HepG2 (cell line): Measurements from ENCODE around the gene ABCD4. TPM values are rescaled to one million over a fixed set of nuclear protein-coding genes. Genes with fewer than 3 reads are reported as not detected.

ENCODE experiments used
- FOXO4 ChIP-seq: sonication (generic); formaldehyde crosslinking; conservative IDR thresholded peaks from 2 replicates; pipeline ENCODE4 v1.8.1; 2023; ENCODE audit warnings: missing genetic modification reagents
- HMGXB4 ChIP-seq, 2 experiments: sonication (generic) in 1 of 2; formaldehyde crosslinking in 1 of 2; IDR thresholded peaks; 2 replicates each; pipeline versions ENCODE4 v1.4.0 to v1.6.1; 2018 to 2020; ENCODE audit warnings: missing genetic modification reagents in 2 of 2, borderline replicate concordance in 1 of 2, low read depth in 1 of 2, mild to moderate bottlenecking in 1 of 2, missing biosample characterization in 1 of 2
- HNRNPUL1 ChIP-seq: fragments of 200-400 bp; formaldehyde crosslinking; IDR thresholded peaks from 2 replicates; pipeline ENCODE4 v1.6.1; 2017; ENCODE audit warnings: low read depth, mild to moderate bottlenecking, low read length, moderate library complexity
- KMT2A ChIP-seq: sonication (generic); formaldehyde crosslinking; IDR thresholded peaks from 2 replicates; pipeline ENCODE4 v1.4.0; 2020; ENCODE audit warnings: missing genetic modification reagents
- KMT2B ChIP-seq: IDR thresholded peaks from 2 replicates; pipeline ENCODE4 v1.6.1; 2016; ENCODE audit warnings: missing genetic modification reagents, missing compliant biosample characterization
- NFRKB ChIP-seq: fragments of 450-650 bp; IDR thresholded peaks from 2 replicates; pipeline ENCODE4 v1.6.1; 2017
- PCBP2 ChIP-seq: fragments of 200-400 bp; formaldehyde crosslinking; optimal IDR thresholded peaks from 2 replicates; pipeline ENCODE3; 2018; ENCODE audit warnings: low read length, low read depth; ENCODE audit not compliant: poor library complexity, severe bottlenecking
- POGZ ChIP-seq: sonication (generic); formaldehyde crosslinking; IDR thresholded peaks from 2 replicates; pipeline ENCODE4 v1.4.0; 2020; ENCODE audit warnings: mild to moderate bottlenecking, missing genetic modification reagents
- SNAPC2 ChIP-seq: sonication (generic); formaldehyde crosslinking; IDR thresholded peaks from 2 replicates; pipeline ENCODE4 v1.8.1; 2022; ENCODE audit warnings: mild to moderate bottlenecking, missing genetic modification reagents
- TBX2 ChIP-seq: sonication (generic); formaldehyde crosslinking; IDR thresholded peaks from 2 replicates; pipeline ENCODE4 v1.5.0; 2020; ENCODE audit warnings: missing genetic modification reagents, mild to moderate bottlenecking, borderline replicate concordance
- THAP9 ChIP-seq: sonication (generic); formaldehyde crosslinking; IDR thresholded peaks from 2 replicates; pipeline ENCODE4; 2020; ENCODE audit warnings: missing genetic modification reagents, mild to moderate bottlenecking, borderline replicate concordance
- TIGD3 ChIP-seq: sonication (generic); formaldehyde crosslinking; IDR thresholded peaks from 2 replicates; pipeline ENCODE4 v1.5.1; 2020; ENCODE audit warnings: mild to moderate bottlenecking, missing genetic modification reagents, borderline replicate concordance
- ZFP36L1 ChIP-seq: sonication (generic); formaldehyde crosslinking; IDR thresholded peaks from 2 replicates; pipeline ENCODE4 v1.8.0; 2022; ENCODE audit warnings: mild to moderate bottlenecking, missing genetic modification reagents, moderate library complexity
- ZNF124 ChIP-seq: sonication (generic); formaldehyde crosslinking; IDR thresholded peaks from 2 replicates; pipeline ENCODE4 v1.4.0; 2020; ENCODE audit warnings: missing genetic modification reagents
- ZNF274 ChIP-seq: sonication (generic); formaldehyde crosslinking; IDR thresholded peaks from 2 replicates; pipeline ENCODE4 v1.5.1; 2020; ENCODE audit warnings: mild to moderate bottlenecking, missing genetic modification reagents
- ZNF564 ChIP-seq: sonication (generic); formaldehyde crosslinking; IDR thresholded peaks from 2 replicates; pipeline ENCODE4 v1.8.1; 2023; ENCODE audit warnings: mild to moderate bottlenecking, missing genetic modification reagents
- ZSCAN5A ChIP-seq: sonication (generic); formaldehyde crosslinking; IDR thresholded peaks from 2 replicates; pipeline ENCODE4 v1.8.0; 2022; ENCODE audit warnings: mild to moderate bottlenecking, missing genetic modification reagents, borderline replicate concordance
- ZZZ3 ChIP-seq: sonication (generic); formaldehyde crosslinking; IDR thresholded peaks from 2 replicates; pipeline ENCODE4 v1.4.0; 2020; ENCODE audit warnings: missing genetic modification reagents, mild to moderate bottlenecking, borderline replicate concordance
- polyA plus RNA-seq, 8 experiments: library from polyadenylated mRNA; depleted of rRNA in 3 of 8; stranded (reverse) in 7 of 8; unstranded in 1 of 8; fragments of >200 nt; fragmentation: Illumina TruSeq in 4 of 8; extraction: Trizol in 4 of 8; gene quantifications; 2 replicates each; pipeline versions ENCODE4 v1.2.1 to v1.2.3, GENCODE V29; 2011 to 2016; ENCODE audit warnings: low read depth in 4 of 8, missing spikeins in 1 of 8, mixed read lengths in 1 of 8; ENCODE audit not compliant: insufficient read depth in 1 of 8
- total RNA-seq, 5 experiments: library from RNA; depleted of rRNA; stranded (reverse); fragments of >200 nt; fragmentation: Illumina TruSeq; extraction: Trizol; gene quantifications; 2 replicates each; pipeline ENCODE4 v1.2.3, GENCODE V29; 2016; ENCODE audit warnings: low read depth in 1 of 5

Gene ABCD4
- total and polyA plus RNA-seq, 2 of the 13 experiments (the other 11 are each of a cell fraction or from before 2014, with no cell fraction given): 47.5 to 50.5 TPM

- peak; percentile 37 for TF ChIP-seq PCBP2
- no peak; the same call in 1 of the 2 replicates for TF ChIP-seq ZZZ3
- TF ChIP-seq TBX2: peak; percentile 50; the same call in 1 of the 2 replicates
- TF ChIP-seq ZNF124 (CRISPR knock-in tag): peak; percentile 58; the same call in 1 of the 2 replicates
- TF ChIP-seq NFRKB: no peak
- TF ChIP-seq FOXO4 (CRISPR knock-in tag): no peak
- TF ChIP-seq POGZ: peak; percentile 77
- no peak for TF ChIP-seq SNAPC2 (CRISPR knock-in tag)
- peak; percentile 77 to 89 for TF ChIP-seq HMGXB4 (CRISPR knock-in tag; IDR thresholded peaks at IDR 0.05; ENCODE audit: borderline replicate concordance in 1 of 2, low read depth in 1 of 2)
- 0 out of 2 replicates have a peak, but pooled peaks have one; percentile 31 for TF ChIP-seq ZSCAN5A (CRISPR knock-in tag)
- peak; percentile 30; the same call in 1 of the 2 replicates for TF ChIP-seq ZNF274 (CRISPR knock-in tag)
- TF ChIP-seq HNRNPUL1: no peak
- peak; percentile 66; the same call in 1 of the 2 replicates for TF ChIP-seq KMT2A (CRISPR knock-in tag)
- TF ChIP-seq KMT2B (CRISPR knock-in tag): peak; percentile 51; the same call in 1 of the 2 replicates
- peak; percentile 82; the same call in 1 of the 2 replicates for TF ChIP-seq THAP9 (CRISPR knock-in tag)
- TF ChIP-seq ZNF564 (CRISPR knock-in tag): peak; percentile 60; the same call in 1 of the 2 replicates
- 0 out of 2 replicates have a peak, but pooled peaks have one; percentile 5 for TF ChIP-seq ZFP36L1 (CRISPR knock-in tag)
- TF ChIP-seq TIGD3 (CRISPR knock-in tag): peak; percentile 56; the same call in 1 of the 2 replicates
These were observed at the start of gene ABCD4 (continued) for GRCh38 chr14:74302634-74303569.
